Measurements from ENCODE around the gene AOAH. TPM values are rescaled to one million over a fixed set of nuclear protein-coding genes. Genes with fewer than 3 reads are reported as not detected.
A peak's percentile ranks its signal among the peaks of the same experiment; 100 is the strongest.
"Not testable (repeated sequence)": the region's sequence is repeated elsewhere in the genome, so short reads cannot be mapped to it uniquely, and the experiment has no call there.

Gene AOAH
- total and polyA plus RNA-seq, 12 donors = 3.4 to 52.0 (median 13.6) TPM

GRCh38 chr7:36719083-36719632, 5.1 kb downstream of the AOAH start:
- 65 to 72% (median 70%) methylated on average over 3 of the region's 3 CpGs for WGBS, 4 donors
- H3K27ac ChIP-seq = no peak overlapping the region
- H3K4me3 ChIP-seq = no peak overlapping the region
- H3K27me3 ChIP-seq = no peaks in the 10 kb centered on the region
- no peaks in the 10 kb centered on the region for H3K36me3 ChIP-seq (replicated peaks in 1 of 2)
- H3K4me1 ChIP-seq (replicated peaks in 1 of 2) = no peaks in the 10 kb centered on the region
- no peak for DNase-seq
- intact Hi-C loops (cut with DNase I) = no loop called here
- TF ChIP-seq POLR2A (IDR thresholded peaks at IDR 0.05) (no peak), CTCF (IDR thresholded peaks at IDR 0.05) (no peak)
- H3K9me3 ChIP-seq (replicated peaks in 1 of 3) = no peaks in the 10 kb centered on the region

- Histone ChIP-seq H3K4me3 (no peak overlapping the region), H3K27me3 (no peaks in the 10 kb centered on the region), H3K27ac (peak overlapping the region in 2 of 5 donors; percentile 34 to 78), H3K9me3 (replicated peaks in 1 of 3) (no peaks in the 10 kb centered on the region), H3K4me1 (replicated peaks in 1 of 2) (no peaks in the 10 kb centered on the region), H3K36me3 (replicated peaks in 1 of 2) (no peaks in the 10 kb centered on the region)
- TF ChIP-seq POLR2A (IDR thresholded peaks at IDR 0.05) (no peak), CTCF (IDR thresholded peaks at IDR 0.05) (no peak)
- intact Hi-C loops (cut with DNase I) = no loop called here
- WGBS, 4 donors = 62 to 82% (median 68%) methylated on average over 3 of the region's 3 CpGs
- DNase-seq = no peak
Measured at GRCh38 chr7:36717586-36717985, 6.7 kb downstream of the AOAH start.

GRCh38 chr7:36716802-36717201, 7.5 kb downstream of the AOAH start:
- 75 to 82% (median 78%) methylated on average over 6 to 8 of the region's 8 CpGs for WGBS, 4 donors
- intact Hi-C loops (cut with DNase I); DNase-seq; H3K4me3 ChIP-seq; H3K36me3 ChIP-seq (replicated peaks in 1 of 2); H3K4me1 ChIP-seq (replicated peaks in 1 of 2); H3K9me3 ChIP-seq (replicated peaks in 1 of 3); H3K27me3 ChIP-seq: not testable (repeated sequence)
- H3K27ac ChIP-seq = peak overlapping the region in 2 of 5 donors; percentile 34 to 78

- TF ChIP-seq POLR2A (IDR thresholded peaks at IDR 0.05) (no peak), CTCF (IDR thresholded peaks at IDR 0.05) (no peak)
- WGBS, 4 donors = 57 to 68% (median 65%) methylated on average over 5 of the region's 5 CpGs
- intact Hi-C loops (cut with DNase I) = no loop called here
- no peak overlapping the region for H3K4me3 ChIP-seq
- no peak for DNase-seq
- H3K9me3 ChIP-seq (replicated peaks in 1 of 3) = no peaks in the 10 kb centered on the region
- no peaks in the 10 kb centered on the region for H3K36me3 ChIP-seq (replicated peaks in 1 of 2)
- no peak overlapping the region for H3K27ac ChIP-seq
- H3K27me3 ChIP-seq = no peaks in the 10 kb centered on the region
- H3K4me1 ChIP-seq (replicated peaks in 1 of 2) = no peaks in the 10 kb centered on the region
Measured at GRCh38 chr7:36712015-36712414, 12.3 kb downstream of the AOAH start.

DNA sequence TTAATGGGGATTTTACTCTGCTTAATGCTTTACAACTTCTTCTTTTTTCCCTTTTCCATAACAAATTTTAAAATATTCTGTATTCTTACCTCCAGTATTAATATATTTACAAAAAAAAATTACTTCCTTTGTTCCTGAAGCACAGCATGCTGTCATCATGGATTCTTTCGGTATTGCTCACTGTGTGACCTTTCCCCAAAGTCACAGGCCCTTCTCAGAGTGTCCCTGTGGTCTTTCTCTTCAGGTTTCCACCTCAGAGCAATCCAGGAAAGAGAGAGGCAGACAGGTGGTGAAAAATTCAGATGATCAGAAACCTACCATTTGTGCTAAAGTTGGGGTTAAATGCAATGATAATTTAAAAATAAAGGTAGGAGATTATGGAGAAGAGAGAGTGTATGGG, 13.0 kb downstream of the AOAH start:
- Histone ChIP-seq H3K36me3 (replicated peaks in 1 of 2) (no peaks in the 10 kb centered on the region), H3K4me1 (replicated peaks in 1 of 2) (no peaks in the 10 kb centered on the region), H3K9me3 (replicated peaks in 1 of 3) (no peaks in the 10 kb centered on the region), H3K27ac (no peak overlapping the region), H3K4me3 (no peak overlapping the region), H3K27me3 (no peaks in the 10 kb centered on the region)
- 53 to 89% (median 63%) methylated on average over 1 of the region's 1 CpG for WGBS, 4 donors
- TF ChIP-seq POLR2A (IDR thresholded peaks at IDR 0.05) (no peak), CTCF (IDR thresholded peaks at IDR 0.05) (no peak)
- intact Hi-C loops (cut with DNase I) = no loop called here
- DNase-seq = no peak

Measured in adrenal gland (tissue), 12 donors.